ENCODE measurements around the gene KREMEN2. TPM values are rescaled to one million over a fixed set of nuclear protein-coding genes. Genes with fewer than 3 reads are reported as not detected.
A peak's percentile ranks its signal among the peaks of the same experiment; 100 is the strongest.

Gene KREMEN2
- total RNA-seq, 1 experiment from 2014 or later = 8.4 TPM

DNA sequence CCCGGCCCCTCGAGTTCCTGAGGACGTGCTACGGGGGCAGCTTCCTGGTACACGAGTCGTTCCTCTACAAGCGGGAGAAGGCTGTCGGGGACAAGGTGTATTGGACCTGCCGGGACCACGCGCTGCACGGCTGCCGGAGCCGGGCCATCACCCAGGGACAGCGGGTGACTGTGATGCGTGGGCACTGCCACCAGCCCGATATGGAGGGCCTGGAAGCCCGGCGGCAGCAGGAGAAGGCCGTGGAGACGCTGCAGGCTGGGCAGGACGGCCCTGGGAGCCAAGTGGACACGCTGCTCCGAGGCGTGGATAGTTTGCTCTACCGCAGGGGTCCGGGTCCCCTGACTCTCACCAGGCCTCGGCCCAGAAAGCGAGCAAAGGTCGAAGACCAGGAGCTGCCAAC is 30.9 kb upstream of the KREMEN2 start:
- Histone ChIP-seq H3K4me3 (no peak overlapping the region), H3K4me1 (replicated peaks; ENCODE audit: insufficient read depth) (no peaks in the 10 kb centered on the region), H3K9me3 (ENCODE audit: insufficient read depth, low read depth) (no peaks in the 10 kb centered on the region), H2AFZ (no peak overlapping the region), H3F3A (ENCODE audit: insufficient read depth, low read depth) (no peaks in the 10 kb centered on the region), H3K27me3 (ENCODE audit: insufficient read depth, low read depth) (no peaks in the 10 kb centered on the region), H3K9me2 (ENCODE audit: insufficient read depth) (no peaks in the 10 kb centered on the region), H3K4me2 (no peak overlapping the region), H3K79me2 (ENCODE audit: low read depth) (no peaks in the 10 kb centered on the region), H4K20me1 (ENCODE audit: insufficient read depth) (no peaks in the 10 kb centered on the region), H3K27ac (no peak overlapping the region), H3K36me3 (ENCODE audit: low read depth) (no peaks in the 10 kb centered on the region)
- POLR2A ChIA-PET (ENCODE audit: unreplicated experiment) = interaction anchor here (0.6 kb wide), 1 partner anchor 121 kb away, joined by 8 read pairs; no protein-coding TSS in a partner anchor
- intact Hi-C loops (cut with micrococcal nuclease; ENCODE audit: unreplicated experiment) = no loop called here
- CTCF ChIA-PET = no interaction called here
- DNase-seq = no peak
- TF ChIP-seq, protein P1, sequence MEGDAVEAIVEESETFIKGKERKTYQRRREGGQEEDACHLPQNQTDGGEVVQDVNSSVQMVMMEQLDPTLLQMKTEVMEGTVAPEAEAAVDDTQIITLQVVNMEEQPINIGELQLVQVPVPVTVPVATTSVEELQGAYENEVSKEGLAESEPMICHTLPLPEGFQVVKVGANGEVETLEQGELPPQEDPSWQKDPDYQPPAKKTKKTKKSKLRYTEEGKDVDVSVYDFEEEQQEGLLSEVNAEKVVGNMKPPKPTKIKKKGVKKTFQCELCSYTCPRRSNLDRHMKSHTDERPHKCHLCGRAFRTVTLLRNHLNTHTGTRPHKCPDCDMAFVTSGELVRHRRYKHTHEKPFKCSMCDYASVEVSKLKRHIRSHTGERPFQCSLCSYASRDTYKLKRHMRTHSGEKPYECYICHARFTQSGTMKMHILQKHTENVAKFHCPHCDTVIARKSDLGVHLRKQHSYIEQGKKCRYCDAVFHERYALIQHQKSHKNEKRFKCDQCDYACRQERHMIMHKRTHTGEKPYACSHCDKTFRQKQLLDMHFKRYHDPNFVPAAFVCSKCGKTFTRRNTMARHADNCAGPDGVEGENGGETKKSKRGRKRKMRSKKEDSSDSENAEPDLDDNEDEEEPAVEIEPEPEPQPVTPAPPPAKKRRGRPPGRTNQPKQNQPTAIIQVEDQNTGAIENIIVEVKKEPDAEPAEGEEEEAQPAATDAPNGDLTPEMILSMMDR (conservative IDR thresholded peaks at IDR 0.05) = no peak
- no peak for TF ChIP-seq EZH2 (IDR thresholded peaks at IDR 0.05; ENCODE audit: low read depth)
- no TSS peak for BruUV-seq (replicated peaks)

DNA sequence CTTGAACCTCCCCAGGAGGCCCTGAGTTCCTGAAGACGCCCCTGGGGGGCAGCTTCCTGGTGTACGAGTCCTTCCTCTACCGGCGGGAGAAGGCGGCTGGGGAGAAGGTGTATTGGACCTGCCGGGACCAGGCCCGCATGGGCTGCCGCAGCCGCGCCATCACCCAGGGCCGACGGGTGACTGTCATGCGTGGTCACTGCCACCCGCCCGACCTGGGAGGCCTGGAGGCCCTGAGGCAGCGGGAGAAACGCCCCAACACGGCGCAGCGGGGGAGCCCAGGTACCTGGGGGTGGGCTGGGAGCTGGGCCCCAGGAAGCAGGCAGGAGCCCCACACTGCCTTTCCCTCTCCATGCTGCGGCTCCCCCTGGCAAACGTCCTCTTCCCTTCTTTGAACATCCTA is 30.4 kb upstream of the KREMEN2 start:
- DNase-seq = no peak
- Histone ChIP-seq H3K27ac (no peak overlapping the region), H3K4me2 (no peak overlapping the region), H3F3A (ENCODE audit: insufficient read depth, low read depth) (no peaks in the 10 kb centered on the region), H3K36me3 (ENCODE audit: low read depth) (no peaks in the 10 kb centered on the region), H3K9me2 (ENCODE audit: insufficient read depth) (no peaks in the 10 kb centered on the region), H3K4me1 (replicated peaks; ENCODE audit: insufficient read depth) (no peaks in the 10 kb centered on the region), H3K27me3 (ENCODE audit: insufficient read depth, low read depth) (no peaks in the 10 kb centered on the region), H3K79me2 (ENCODE audit: low read depth) (no peaks in the 10 kb centered on the region), H3K4me3 (no peak overlapping the region), H4K20me1 (ENCODE audit: insufficient read depth) (no peaks in the 10 kb centered on the region), H3K9me3 (ENCODE audit: insufficient read depth, low read depth) (no peaks in the 10 kb centered on the region), H2AFZ (no peak overlapping the region)
- CTCF ChIA-PET = no interaction called here
- TF ChIP-seq, protein P1 (conservative IDR thresholded peaks at IDR 0.05) = no peak
- no peak for TF ChIP-seq EZH2 (IDR thresholded peaks at IDR 0.05; ENCODE audit: low read depth)
- POLR2A ChIA-PET (ENCODE audit: unreplicated experiment) = no interaction called here
- BruUV-seq (replicated peaks) = no TSS peak
- intact Hi-C loops (cut with micrococcal nuclease; ENCODE audit: unreplicated experiment) = no loop called here

DNA sequence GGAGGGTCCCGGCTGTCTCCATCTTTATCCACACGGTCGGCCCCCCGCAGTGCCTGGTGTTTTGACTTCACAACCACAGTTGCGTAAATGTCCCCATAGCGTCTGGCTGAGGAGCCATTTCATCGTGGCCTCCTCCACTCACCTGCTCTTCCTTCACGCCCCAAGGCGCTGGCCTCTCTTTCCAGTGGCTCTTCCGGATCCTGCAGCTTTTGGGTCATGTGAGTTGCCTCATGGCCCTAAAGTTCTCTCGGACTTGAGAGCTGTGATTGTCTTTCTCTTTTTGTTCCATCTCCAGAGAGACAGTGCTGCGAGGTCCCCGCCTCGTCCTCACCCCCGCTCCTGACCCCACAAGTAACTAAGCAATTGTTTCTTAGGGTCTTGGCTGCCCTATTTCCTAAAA is 29.6 kb upstream of the KREMEN2 start:
- Histone ChIP-seq H3K4me1 (replicated peaks; ENCODE audit: insufficient read depth) (no peaks in the 10 kb centered on the region), H3K36me3 (ENCODE audit: low read depth) (no peaks in the 10 kb centered on the region), H3K9me2 (ENCODE audit: insufficient read depth) (no peaks in the 10 kb centered on the region), H3K4me3 (no peak overlapping the region), H3K79me2 (ENCODE audit: low read depth) (no peaks in the 10 kb centered on the region), H3F3A (ENCODE audit: insufficient read depth, low read depth) (no peaks in the 10 kb centered on the region), H3K27me3 (ENCODE audit: insufficient read depth, low read depth) (no peaks in the 10 kb centered on the region), H3K27ac (no peak overlapping the region), H4K20me1 (ENCODE audit: insufficient read depth) (no peaks in the 10 kb centered on the region), H3K9me3 (ENCODE audit: insufficient read depth, low read depth) (no peaks in the 10 kb centered on the region), H2AFZ (no peak overlapping the region), H3K4me2 (no peak overlapping the region)
- ChIA-PET CTCF (no interaction called here), POLR2A (ENCODE audit: unreplicated experiment) (no interaction called here)
- intact Hi-C loops (cut with micrococcal nuclease; ENCODE audit: unreplicated experiment) = no loop called here
- TSS peak; percentile 19 for BruUV-seq (replicated peaks)
- DNase-seq = no peak
- no peak for TF ChIP-seq EZH2 (IDR thresholded peaks at IDR 0.05; ENCODE audit: low read depth)
- TF ChIP-seq, protein P1 (conservative IDR thresholded peaks at IDR 0.05) = no peak

Data from PC-9 (cell line).